ENCODE measurements around the gene RBM20.

RBM20 gene

GRCh38 chr10:110872145-110872983, 228.2 kb downstream of the RBM20 start:
- DNase-seq (ENCODE audit: insufficient read length, low spot score) (no peak), FAIRE-seq (no peak)
- TF ChIP-seq, protein P1, sequence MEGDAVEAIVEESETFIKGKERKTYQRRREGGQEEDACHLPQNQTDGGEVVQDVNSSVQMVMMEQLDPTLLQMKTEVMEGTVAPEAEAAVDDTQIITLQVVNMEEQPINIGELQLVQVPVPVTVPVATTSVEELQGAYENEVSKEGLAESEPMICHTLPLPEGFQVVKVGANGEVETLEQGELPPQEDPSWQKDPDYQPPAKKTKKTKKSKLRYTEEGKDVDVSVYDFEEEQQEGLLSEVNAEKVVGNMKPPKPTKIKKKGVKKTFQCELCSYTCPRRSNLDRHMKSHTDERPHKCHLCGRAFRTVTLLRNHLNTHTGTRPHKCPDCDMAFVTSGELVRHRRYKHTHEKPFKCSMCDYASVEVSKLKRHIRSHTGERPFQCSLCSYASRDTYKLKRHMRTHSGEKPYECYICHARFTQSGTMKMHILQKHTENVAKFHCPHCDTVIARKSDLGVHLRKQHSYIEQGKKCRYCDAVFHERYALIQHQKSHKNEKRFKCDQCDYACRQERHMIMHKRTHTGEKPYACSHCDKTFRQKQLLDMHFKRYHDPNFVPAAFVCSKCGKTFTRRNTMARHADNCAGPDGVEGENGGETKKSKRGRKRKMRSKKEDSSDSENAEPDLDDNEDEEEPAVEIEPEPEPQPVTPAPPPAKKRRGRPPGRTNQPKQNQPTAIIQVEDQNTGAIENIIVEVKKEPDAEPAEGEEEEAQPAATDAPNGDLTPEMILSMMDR (IDR thresholded peaks at IDR 0.05; ENCODE audit: insufficient read depth, missing control alignments) = no peak

DNA sequence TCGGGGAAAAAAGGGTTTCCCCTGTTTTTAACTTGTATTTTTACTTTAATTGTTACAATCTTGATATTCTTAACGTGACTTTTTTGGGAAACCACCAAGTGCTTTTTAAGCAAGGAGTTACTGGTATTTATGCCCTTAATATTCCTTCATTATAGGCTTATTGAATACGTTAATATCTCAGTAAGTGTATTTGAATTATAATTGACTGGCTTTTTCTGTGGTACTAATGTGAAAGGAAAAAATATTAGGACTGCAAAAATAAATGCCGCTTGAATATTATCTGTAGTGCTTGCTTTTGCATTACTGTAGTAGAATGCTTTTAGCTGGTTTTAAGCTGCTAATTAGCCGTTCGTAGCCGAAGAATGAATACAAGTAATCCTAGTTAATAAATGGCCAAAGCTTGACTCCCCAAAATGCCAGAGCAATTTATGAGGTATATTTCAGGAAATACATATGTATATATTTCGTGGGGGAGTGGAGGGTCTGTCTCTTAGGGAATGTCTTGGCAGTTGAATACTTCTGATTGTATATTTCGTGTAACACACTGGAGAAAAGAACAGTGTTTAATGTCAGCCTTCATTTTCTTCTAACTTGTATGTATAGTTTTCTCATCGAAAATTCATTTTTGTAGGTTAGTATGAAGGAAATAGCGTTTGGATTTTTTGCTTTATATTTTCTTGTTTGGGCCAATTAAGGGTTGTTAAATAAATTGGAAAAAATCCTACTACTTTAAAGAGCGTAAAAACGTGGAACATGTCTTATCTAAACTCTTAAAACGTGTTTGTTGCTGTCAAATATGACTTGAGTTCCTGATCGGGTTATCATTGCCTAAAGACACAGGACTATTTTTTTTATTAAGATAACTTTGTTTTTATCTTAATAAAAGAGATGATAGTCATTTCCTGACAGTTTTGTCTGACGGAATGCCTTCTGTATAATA, 229.1 kb downstream of the RBM20 start:
- no peak for DNase-seq (ENCODE audit: insufficient read length, low spot score)
- TF ChIP-seq, protein P1 (IDR thresholded peaks at IDR 0.05; ENCODE audit: insufficient read depth, missing control alignments) = no peak
- FAIRE-seq = no peak

DNA sequence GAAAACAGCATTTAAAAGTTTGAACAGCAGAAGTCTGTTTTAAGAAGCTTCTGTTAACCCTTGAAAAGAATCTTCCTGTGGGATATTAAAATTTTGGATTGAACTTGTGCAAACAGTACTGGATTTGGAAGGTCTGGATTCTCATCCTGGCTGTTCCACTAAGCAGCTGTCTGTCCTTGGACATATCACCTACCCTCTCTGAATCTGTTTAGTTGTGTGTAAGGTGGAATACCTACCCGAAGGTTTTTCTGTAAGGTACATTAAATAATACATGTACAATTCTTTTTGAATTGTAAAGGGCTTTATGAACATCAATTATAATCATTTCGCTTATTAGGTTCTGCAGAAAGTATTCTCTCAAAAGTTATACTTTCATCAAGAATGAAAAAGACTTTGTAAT, 229.8 kb downstream of the RBM20 start:
- TF ChIP-seq, protein P1 (IDR thresholded peaks at IDR 0.05; ENCODE audit: insufficient read depth, missing control alignments) = no peak
- FAIRE-seq (no peak), DNase-seq (ENCODE audit: insufficient read length, low spot score) (no peak)

DNA sequence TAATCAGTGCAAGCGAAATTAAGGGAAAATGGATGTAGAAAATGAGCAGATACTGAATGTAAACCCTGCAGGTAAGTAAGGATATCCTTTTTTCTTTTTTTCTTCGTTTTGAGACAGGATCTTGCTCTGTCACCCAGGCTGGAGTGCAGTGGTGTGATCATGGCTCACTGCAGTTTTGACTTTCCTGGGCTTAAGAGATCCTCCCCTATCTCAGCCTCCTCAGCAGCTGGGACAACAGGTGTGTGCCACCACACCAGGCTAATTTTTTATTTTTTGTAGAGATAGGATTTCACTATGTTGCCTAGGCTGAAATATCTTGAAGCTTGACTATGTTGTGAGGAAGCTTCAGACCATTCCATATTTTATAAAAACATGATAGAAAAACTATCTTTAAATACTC, 231.9 kb downstream of the RBM20 start:
- TF ChIP-seq, protein P1 (IDR thresholded peaks at IDR 0.05; ENCODE audit: insufficient read depth, missing control alignments) = no peak
- FAIRE-seq (no peak), DNase-seq (ENCODE audit: insufficient read length, low spot score) (no peak)

DNA sequence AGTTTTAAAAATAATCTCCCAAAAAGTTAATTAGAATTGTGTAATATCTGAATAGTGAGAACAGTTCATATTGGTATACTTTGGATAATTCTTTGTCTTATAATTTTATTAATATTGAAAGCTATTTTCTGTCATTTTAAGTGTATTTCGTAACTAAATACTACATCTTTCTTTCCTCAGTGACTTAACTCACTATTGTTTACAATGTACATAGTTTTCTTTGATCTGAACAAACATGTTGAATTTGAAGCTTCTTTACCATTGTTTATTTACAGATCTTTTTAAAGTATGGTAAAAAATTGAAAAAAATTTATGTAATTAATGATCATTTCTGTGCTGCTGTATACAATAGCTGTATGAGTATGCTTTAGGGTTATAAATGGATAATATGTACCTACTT, 232.7 kb downstream of the RBM20 start:
- TF ChIP-seq, protein P1 (IDR thresholded peaks at IDR 0.05; ENCODE audit: insufficient read depth, missing control alignments) = no peak
- no peak for FAIRE-seq
- DNase-seq (ENCODE audit: insufficient read length, low spot score) = no peak

DNA sequence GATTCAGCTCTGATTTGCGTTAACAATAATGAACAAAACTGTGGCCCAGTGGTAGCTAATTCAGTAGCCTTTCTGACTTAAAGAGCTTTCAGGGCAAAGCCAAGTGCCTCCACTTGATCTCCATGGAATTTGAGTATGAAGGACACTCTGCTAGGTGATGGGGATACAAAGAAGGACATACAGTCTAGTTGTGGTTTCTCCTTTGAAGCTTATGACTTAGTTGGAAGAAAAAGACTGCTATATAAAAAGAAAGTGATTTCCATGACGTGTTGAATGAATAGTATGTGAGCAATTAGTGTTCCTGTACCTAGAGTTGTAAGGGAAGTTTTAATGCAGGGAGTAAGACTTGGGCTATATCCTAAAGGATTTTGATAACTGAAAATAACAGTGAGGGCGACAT, 235.9 kb downstream of the RBM20 start:
- FAIRE-seq = no peak
- DNase-seq (ENCODE audit: insufficient read length, low spot score) = no peak
- TF ChIP-seq, protein P1 (IDR thresholded peaks at IDR 0.05; ENCODE audit: insufficient read depth, missing control alignments) = no peak

Measured in D721Med (cell line).